Activated CD4-positive, alpha-beta T cell treated with anti-CD3 and anti-CD28 coated beads for 36 hours (primary cell): ENCODE measurements around the gene POC1B. TPM values are rescaled to one million over a fixed set of nuclear protein-coding genes. Genes with fewer than 3 reads are reported as not detected.

Experiments
- ATAC-seq: fragments of 200-7000 bp; cut with Tn5 transposase; one replicate; pipeline ENCODE4 v1.10.0; 2021; ENCODE audit warnings: mild to moderate bottlenecking, moderate library complexity
- CTCF ChIA-PET: fragments of 350-600 bp; sonication (Branson Sonifier 250); formaldehyde crosslinking; loops from one replicate; lab custom pipeline; 2021; ENCODE audit warnings: antibody characterized with exemption; lab: Charles Lee
- POLR2A ChIA-PET: fragments of 350-600 bp; sonication (Branson Sonifier 250); formaldehyde crosslinking; loops from one replicate; lab custom pipeline; 2021; ENCODE audit warnings: antibody characterized with exemption, inconsistent platforms; lab: Charles Lee
- DNase-seq: peaks from one replicate; pipeline ENCODE4 v3.0.0-alpha.2; 2020
- H3K27ac Mint-ChIP-seq: one replicate; pipeline ENCODE4 v1.8.0; 2021; ENCODE audit warnings: mixed read lengths
- H3K27me3 Mint-ChIP-seq: one replicate; pipeline ENCODE4 v1.8.0; 2021; ENCODE audit warnings: mixed read lengths
- H3K36me3 Mint-ChIP-seq: one replicate; pipeline ENCODE4 v1.8.0; 2021; ENCODE audit warnings: low read depth, mixed read lengths
- H3K4me1 Mint-ChIP-seq: one replicate; pipeline ENCODE4 v1.8.0; 2021; ENCODE audit warnings: mixed read lengths
- H3K4me3 Mint-ChIP-seq: one replicate; pipeline ENCODE4 v1.8.0; 2021; ENCODE audit warnings: mild to moderate bottlenecking, moderate library complexity, mixed read lengths
- H3K9me3 Mint-ChIP-seq: one replicate; pipeline ENCODE4 v1.8.0; 2021; ENCODE audit warnings: low read depth, mixed read lengths
- intact Hi-C, 2 experiments: fragments of 100-400 bp; cut with DNase I in 1 of 2; cut with micrococcal nuclease in 1 of 2; formaldehyde crosslinking; loops; one replicate each; pipeline versions ENCODE4 v1.14.2 to v1.15.1; 2022 to 2024; cut with DNase I, micrococcal nuclease
- total RNA-seq, 2 experiments: library from RNA; stranded (reverse); gene quantifications; one replicate each; pipeline ENCODE4 v1.2.3, GENCODE V29; 2021

Gene POC1B
- total RNA-seq, 2 experiments from 2014 or later = 31.1 to 47.5 TPM

GRCh38 chr12:89382328-89382727 is 143.5 kb downstream of the POC1B start:
- DNase-seq (no peak), ATAC-seq (no peak)
- ChIA-PET POLR2A (no interaction called here), CTCF (interaction anchor here (1.1 kb wide), 1 partner anchor 80 kb away, joined by 3 read pairs; no protein-coding TSS in a partner anchor)
- intact Hi-C loops = no loop called here
- no peaks in the 10 kb centered on the region for H3K27me3 Mint-ChIP-seq
- H3K4me1 Mint-ChIP-seq = peaks cover 7% of the 10 kb centered on the region
- H3K36me3 Mint-ChIP-seq = no peaks in the 10 kb centered on the region
- H3K27ac Mint-ChIP-seq = no peak overlapping the region
- H3K4me3 Mint-ChIP-seq = no peak overlapping the region
- H3K9me3 Mint-ChIP-seq = no peaks in the 10 kb centered on the region

- Mint-ChIP-seq H3K36me3 (no peaks in the 10 kb centered on the region), H3K27ac (no peak overlapping the region), H3K4me3 (no peak overlapping the region), H3K27me3 (no peaks in the 10 kb centered on the region), H3K4me1 (peaks cover 24% of the 10 kb centered on the region), H3K9me3 (no peaks in the 10 kb centered on the region)
- ChIA-PET POLR2A (no interaction called here), CTCF (no interaction called here)
- no peak for DNase-seq
- intact Hi-C loops = no loop called here
- no peak for ATAC-seq
Observed at GRCh38 chr12:89379839-89380467, 145.9 kb downstream of the POC1B start.

DNA sequence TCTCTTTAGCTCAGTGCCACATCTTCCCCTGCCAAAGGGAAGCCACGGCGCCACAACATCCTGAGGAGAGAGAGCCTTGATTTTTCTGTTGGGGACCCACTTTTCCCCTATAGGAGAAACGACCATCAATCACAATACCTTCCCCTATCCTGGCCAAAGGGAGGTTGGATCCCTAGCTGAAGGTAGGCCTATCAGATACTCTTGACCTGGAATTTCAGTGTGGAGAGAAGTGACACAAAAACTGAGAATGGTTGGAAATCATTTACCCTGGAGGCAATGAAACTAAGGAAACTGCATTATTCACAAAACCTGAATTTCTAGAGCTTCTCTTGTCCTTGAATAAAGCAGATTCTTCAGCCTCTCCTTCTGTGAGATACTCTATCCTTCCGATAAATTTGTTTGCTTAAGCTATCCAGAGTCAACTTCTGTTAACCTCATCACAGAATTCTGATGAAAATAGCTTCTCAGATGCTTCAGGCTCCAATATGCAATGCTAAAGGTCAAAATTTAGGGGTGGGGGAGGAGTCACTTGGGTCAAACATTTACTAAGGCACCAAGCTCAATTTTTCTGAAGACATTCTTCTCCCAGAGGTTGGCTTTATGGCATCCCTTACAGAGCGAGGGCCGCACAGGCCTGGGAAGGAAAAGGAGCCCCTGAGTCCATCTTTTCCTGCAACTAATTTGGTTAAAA is 146.6 kb downstream of the POC1B start:
- intact Hi-C loops = no loop called here
- no peak overlapping the region for H3K4me3 Mint-ChIP-seq
- no peak overlapping the region for H3K27ac Mint-ChIP-seq
- no peaks in the 10 kb centered on the region for H3K9me3 Mint-ChIP-seq
- no peaks in the 10 kb centered on the region for H3K36me3 Mint-ChIP-seq
- no peak for DNase-seq
- POLR2A ChIA-PET = no interaction called here
- CTCF ChIA-PET = interaction anchor here (0.6 kb wide), 1 partner anchor 12 kb away, joined by 3 read pairs; no protein-coding TSS in a partner anchor
- no peak for ATAC-seq
- no peaks in the 10 kb centered on the region for H3K27me3 Mint-ChIP-seq
- H3K4me1 Mint-ChIP-seq = peaks cover 22% of the 10 kb centered on the region

DNA sequence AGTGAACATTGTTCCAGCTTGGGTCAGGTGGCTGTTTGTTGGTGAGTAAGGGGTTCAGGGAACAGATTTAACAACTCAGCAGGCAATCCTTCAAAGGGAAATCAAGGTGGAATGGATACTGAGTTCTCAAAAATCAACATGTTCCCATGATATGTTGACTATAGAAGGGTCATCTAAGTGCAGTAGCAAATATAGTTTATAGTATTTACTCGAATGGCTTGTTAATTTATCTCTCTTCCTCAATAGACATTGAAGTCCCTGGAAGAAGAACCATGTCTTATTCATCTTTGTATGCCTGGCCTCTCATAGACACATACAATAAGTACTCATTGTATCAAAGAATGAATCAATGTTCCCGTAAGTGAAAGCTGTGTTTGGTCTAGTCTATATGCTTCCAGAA is 149.0 kb downstream of the POC1B start:
- intact Hi-C loops = loop anchor here in 1 of 2 experiments (2.0 kb wide), 1 partner anchor 22 kb away; no protein-coding TSS in a partner anchor
- ChIA-PET CTCF (interaction anchor here (0.6 kb wide), 1 partner anchor 19 kb away, joined by 5 read pairs; no protein-coding TSS in a partner anchor), POLR2A (no interaction called here)
- no peak overlapping the region for H3K27ac Mint-ChIP-seq
- no peaks in the 10 kb centered on the region for H3K27me3 Mint-ChIP-seq
- H3K4me1 Mint-ChIP-seq = peaks cover 17% of the 10 kb centered on the region
- no peak for ATAC-seq
- no peak overlapping the region for H3K4me3 Mint-ChIP-seq
- no peaks in the 10 kb centered on the region for H3K36me3 Mint-ChIP-seq
- H3K9me3 Mint-ChIP-seq = no peaks in the 10 kb centered on the region
- DNase-seq = no peak

GRCh38 chr12:89376202-89376529 is 149.7 kb downstream of the POC1B start:
- H3K4me1 Mint-ChIP-seq = peaks cover 17% of the 10 kb centered on the region
- H3K27me3 Mint-ChIP-seq = no peaks in the 10 kb centered on the region
- CTCF ChIA-PET = no interaction called here
- POLR2A ChIA-PET = no interaction called here
- H3K27ac Mint-ChIP-seq = peak overlapping the region; percentile 20
- DNase-seq (no peak), ATAC-seq (peak; percentile 17)
- no peaks in the 10 kb centered on the region for H3K36me3 Mint-ChIP-seq
- intact Hi-C loops = loop anchor here in 1 of 2 experiments (2.0 kb wide), 1 partner anchor 21 kb away; no protein-coding TSS in a partner anchor
- H3K9me3 Mint-ChIP-seq = no peaks in the 10 kb centered on the region
- H3K4me3 Mint-ChIP-seq = no peak overlapping the region

DNA sequence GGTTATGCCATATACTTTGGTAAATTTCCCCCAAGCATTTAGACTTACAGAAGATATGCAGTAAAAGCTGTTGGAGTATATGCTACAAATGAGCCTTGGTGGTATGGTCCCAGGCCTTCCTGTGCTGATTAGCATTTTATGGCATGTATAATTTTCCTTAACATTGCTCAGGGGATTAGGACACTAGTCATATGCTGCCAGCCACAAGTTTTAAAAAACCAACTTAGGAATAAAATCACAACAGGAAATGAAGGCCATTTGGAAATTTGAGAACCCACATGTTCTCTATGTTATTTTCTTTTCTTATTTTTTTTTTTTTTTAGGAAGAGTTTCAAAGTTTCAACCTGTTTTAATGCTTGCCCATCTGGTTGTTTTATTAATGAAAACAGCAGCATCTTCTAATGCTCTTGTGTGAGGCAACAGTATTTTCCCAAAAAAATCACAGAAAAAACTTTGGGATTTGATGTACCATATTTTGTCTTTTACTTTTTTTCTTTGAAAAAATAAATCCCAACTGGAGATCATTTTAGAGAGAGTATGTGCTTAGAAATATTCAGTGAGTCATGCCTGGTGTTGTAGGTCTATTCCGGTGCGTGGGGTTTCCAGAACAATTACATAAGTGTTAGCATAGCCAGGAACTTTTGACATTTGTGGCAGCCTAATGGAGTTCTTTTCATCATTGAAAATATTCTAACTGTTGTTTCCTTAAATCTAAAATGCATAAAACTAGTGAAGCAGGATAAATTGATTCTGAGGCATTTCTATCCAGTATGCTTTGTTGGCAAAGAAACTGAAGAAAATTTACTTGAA is 151.9 kb downstream of the POC1B start:
- DNase-seq (no peak), ATAC-seq (no peak)
- ChIA-PET CTCF (no interaction called here), POLR2A (no interaction called here)
- Mint-ChIP-seq H3K27me3 (no peaks in the 10 kb centered on the region), H3K36me3 (no peaks in the 10 kb centered on the region), H3K9me3 (no peaks in the 10 kb centered on the region), H3K4me1 (peaks cover 22% of the 10 kb centered on the region), H3K4me3 (no peak overlapping the region), H3K27ac (no peak overlapping the region)
- intact Hi-C loops = loop anchor here in 1 of 2 experiments (2.0 kb wide), 1 partner anchor 19 kb away; no protein-coding TSS in a partner anchor

GRCh38 chr12:89372584-89373370 is 153.1 kb downstream of the POC1B start:
- no peaks in the 10 kb centered on the region for H3K36me3 Mint-ChIP-seq
- ChIA-PET CTCF (interaction anchor here (0.8 kb wide), 1 partner anchor 335 kb away, joined by 3 read pairs; no protein-coding TSS in a partner anchor), POLR2A (no interaction called here)
- no peak overlapping the region for H3K4me3 Mint-ChIP-seq
- peaks cover 22% of the 10 kb centered on the region for H3K4me1 Mint-ChIP-seq
- ATAC-seq (no peak), DNase-seq (no peak)
- H3K9me3 Mint-ChIP-seq = no peaks in the 10 kb centered on the region
- no peaks in the 10 kb centered on the region for H3K27me3 Mint-ChIP-seq
- H3K27ac Mint-ChIP-seq = no peak overlapping the region
- intact Hi-C loops = no loop called here

GRCh38 chr12:89370850-89371249 is 155.0 kb downstream of the POC1B start:
- Mint-ChIP-seq H3K4me3 (no peak overlapping the region), H3K9me3 (no peaks in the 10 kb centered on the region), H3K36me3 (no peaks in the 10 kb centered on the region), H3K27ac (no peak overlapping the region), H3K4me1 (peaks cover 10% of the 10 kb centered on the region), H3K27me3 (no peaks in the 10 kb centered on the region)
- ChIA-PET POLR2A (no interaction called here), CTCF (interaction anchor here (1.0 kb wide), 1 partner anchor 74 kb away, joined by 3 read pairs; no protein-coding TSS in a partner anchor)
- intact Hi-C loops = no loop called here
- ATAC-seq (no peak), DNase-seq (no peak)

- Mint-ChIP-seq H3K4me3 (no peak overlapping the region), H3K27me3 (no peaks in the 10 kb centered on the region), H3K27ac (no peak overlapping the region), H3K9me3 (no peaks in the 10 kb centered on the region), H3K36me3 (no peaks in the 10 kb centered on the region), H3K4me1 (peaks cover 5% of the 10 kb centered on the region)
- ATAC-seq = no peak
- intact Hi-C loops = no loop called here
- no peak for DNase-seq
- POLR2A ChIA-PET = no interaction called here
- CTCF ChIA-PET = no interaction called here
Observed at GRCh38 chr12:89370421-89370831, 155.4 kb downstream of the POC1B start.
